AG20443 (cell line): Measurements from ENCODE around the gene LALBA.
"Not testable (repeated sequence)": the region's sequence is repeated elsewhere in the genome, so short reads cannot be mapped to it uniquely, and the experiment has no call there.

Source experiments
- DNase-seq: peaks from one replicate; pipeline ENCODE4 v3.0.0; 2012; ENCODE audit warnings: low spot score, mixed read lengths

Gene LALBA

GRCh38 chr12:48527891-48528670 lies 41.8 kb downstream of the LALBA start:
- no peak for DNase-seq

DNA sequence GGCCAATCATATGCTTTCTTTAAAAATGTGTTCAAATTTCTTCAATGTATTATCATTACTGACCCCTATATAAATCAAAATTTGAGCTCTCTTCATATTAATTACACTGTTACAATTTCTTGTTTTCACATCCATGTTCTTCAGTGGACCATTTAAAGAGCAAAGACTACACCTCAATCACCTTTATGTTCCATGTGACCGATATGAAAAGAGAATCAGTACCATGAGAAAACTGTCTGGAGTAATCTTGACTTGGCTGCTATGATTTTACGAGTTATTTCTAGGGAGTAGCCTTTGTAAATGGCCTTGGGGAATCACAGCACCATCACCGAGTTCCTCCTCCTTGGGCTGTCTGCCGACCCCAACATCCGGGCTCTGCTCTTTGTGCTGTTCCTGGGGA lies 44.5 kb downstream of the LALBA start, which contains the start of gene OR8S1:
OR8S1 (plus strand) TSS at position 301 of the 400 bp plus-strand sequence; CDS start at position 301, 0 bp downstream.
- no peak for DNase-seq

DNA sequence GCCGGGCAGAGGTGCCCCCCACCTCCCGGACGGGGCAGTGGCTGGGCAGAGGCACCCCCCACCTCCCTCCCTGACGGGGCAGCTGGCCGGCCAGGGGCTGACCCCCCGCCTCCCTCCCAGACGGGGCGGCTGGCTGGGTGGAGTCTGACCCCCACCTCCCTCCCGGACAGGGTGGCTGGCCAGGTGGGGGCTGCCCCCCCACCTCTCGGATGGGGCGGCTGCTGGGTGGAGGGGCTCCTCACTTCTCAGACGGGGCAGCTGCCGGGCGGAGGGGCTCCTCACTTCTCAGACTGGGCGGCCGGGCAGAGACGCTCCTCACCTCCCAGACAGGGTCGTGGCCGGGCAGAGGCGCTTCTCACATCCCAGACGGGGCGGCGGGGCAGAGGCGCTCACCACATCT lies 49.5 kb downstream of the LALBA start:
- not testable (repeated sequence) for DNase-seq
